Neural crest cell (in vitro differentiated cells): ENCODE data around the gene PI4KA. TPM values are rescaled to one million over a fixed set of nuclear protein-coding genes. Genes with fewer than 3 reads are reported as not detected.

ENCODE experiments used
- DNase-seq: peaks from one replicate; pipeline ENCODE4 v3.0.0; 2021; ENCODE audit warnings: low read depth, mixed read lengths, low spot score
- H3K27ac Mint-ChIP-seq: one replicate; pipeline ENCODE4 v1.8.0; 2021; ENCODE audit warnings: mild to moderate bottlenecking, mixed read lengths; ENCODE audit not compliant: unreplicated experiment
- H3K27me3 Mint-ChIP-seq: 2 replicates; pipeline ENCODE4 v1.8.0; 2021; ENCODE audit warnings: low read depth, mild to moderate bottlenecking, mixed read lengths
- H3K36me3 Mint-ChIP-seq: 2 replicates; pipeline ENCODE4 v1.8.0; 2021; ENCODE audit warnings: low read depth, mild to moderate bottlenecking, mixed read lengths
- H3K4me1 Mint-ChIP-seq: 2 replicates; pipeline ENCODE4 v1.8.0; 2021; ENCODE audit warnings: mixed read lengths
- H3K4me3 Mint-ChIP-seq: one replicate; pipeline ENCODE4 v1.8.0; 2021; ENCODE audit warnings: mild to moderate bottlenecking, mixed read lengths
- H3K9me3 Mint-ChIP-seq: 2 replicates; pipeline ENCODE4 v1.8.0; 2021; ENCODE audit warnings: mixed read lengths
- total RNA-seq: library from RNA; stranded (reverse); gene quantifications from 2 replicates; pipeline ENCODE4 v1.2.1, GENCODE V29; 2021
- TF ChIP-seq, protein P1 (sequence below): fragments of 200-600 bp; sonication (generic); conservative IDR thresholded peaks from 2 replicates; pipeline ENCODE4 v1.5.0; 2021; ENCODE audit warnings: antibody characterized with exemption, mild to moderate bottlenecking

Gene PI4KA
- total RNA-seq, 1 donor from 2014 or later: 85.8 TPM

- H3K27ac Mint-ChIP-seq: peak overlapping the region; percentile 62
Measured at GRCh38 chr22:20750461-20751184, 108.0 kb downstream of the PI4KA start.

GRCh38 chr22:20749453-20749852 lies 109.2 kb downstream of the PI4KA start:
- Mint-ChIP-seq H3K27me3 (no peaks in the 10 kb centered on the region), H3K36me3 (no peaks in the 10 kb centered on the region), H3K4me3 (no peak overlapping the region), H3K27ac (peak overlapping the region; percentile 32), H3K4me1 (peaks cover 7% of the 10 kb centered on the region), H3K9me3 (no peaks in the 10 kb centered on the region)
- TF ChIP-seq, protein P1, sequence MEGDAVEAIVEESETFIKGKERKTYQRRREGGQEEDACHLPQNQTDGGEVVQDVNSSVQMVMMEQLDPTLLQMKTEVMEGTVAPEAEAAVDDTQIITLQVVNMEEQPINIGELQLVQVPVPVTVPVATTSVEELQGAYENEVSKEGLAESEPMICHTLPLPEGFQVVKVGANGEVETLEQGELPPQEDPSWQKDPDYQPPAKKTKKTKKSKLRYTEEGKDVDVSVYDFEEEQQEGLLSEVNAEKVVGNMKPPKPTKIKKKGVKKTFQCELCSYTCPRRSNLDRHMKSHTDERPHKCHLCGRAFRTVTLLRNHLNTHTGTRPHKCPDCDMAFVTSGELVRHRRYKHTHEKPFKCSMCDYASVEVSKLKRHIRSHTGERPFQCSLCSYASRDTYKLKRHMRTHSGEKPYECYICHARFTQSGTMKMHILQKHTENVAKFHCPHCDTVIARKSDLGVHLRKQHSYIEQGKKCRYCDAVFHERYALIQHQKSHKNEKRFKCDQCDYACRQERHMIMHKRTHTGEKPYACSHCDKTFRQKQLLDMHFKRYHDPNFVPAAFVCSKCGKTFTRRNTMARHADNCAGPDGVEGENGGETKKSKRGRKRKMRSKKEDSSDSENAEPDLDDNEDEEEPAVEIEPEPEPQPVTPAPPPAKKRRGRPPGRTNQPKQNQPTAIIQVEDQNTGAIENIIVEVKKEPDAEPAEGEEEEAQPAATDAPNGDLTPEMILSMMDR: no peak
- DNase-seq: no peak

More at GRCh38 chr22:20750461-20751184, 108.0 kb downstream of the PI4KA start:
- Mint-ChIP-seq H3K4me3 (no peak overlapping the region), H3K4me1 (peaks cover 7% of the 10 kb centered on the region), H3K27me3 (no peaks in the 10 kb centered on the region), H3K36me3 (no peaks in the 10 kb centered on the region), H3K9me3 (no peaks in the 10 kb centered on the region)
- TF ChIP-seq, protein P1: no peak
- DNase-seq: no peak

DNA sequence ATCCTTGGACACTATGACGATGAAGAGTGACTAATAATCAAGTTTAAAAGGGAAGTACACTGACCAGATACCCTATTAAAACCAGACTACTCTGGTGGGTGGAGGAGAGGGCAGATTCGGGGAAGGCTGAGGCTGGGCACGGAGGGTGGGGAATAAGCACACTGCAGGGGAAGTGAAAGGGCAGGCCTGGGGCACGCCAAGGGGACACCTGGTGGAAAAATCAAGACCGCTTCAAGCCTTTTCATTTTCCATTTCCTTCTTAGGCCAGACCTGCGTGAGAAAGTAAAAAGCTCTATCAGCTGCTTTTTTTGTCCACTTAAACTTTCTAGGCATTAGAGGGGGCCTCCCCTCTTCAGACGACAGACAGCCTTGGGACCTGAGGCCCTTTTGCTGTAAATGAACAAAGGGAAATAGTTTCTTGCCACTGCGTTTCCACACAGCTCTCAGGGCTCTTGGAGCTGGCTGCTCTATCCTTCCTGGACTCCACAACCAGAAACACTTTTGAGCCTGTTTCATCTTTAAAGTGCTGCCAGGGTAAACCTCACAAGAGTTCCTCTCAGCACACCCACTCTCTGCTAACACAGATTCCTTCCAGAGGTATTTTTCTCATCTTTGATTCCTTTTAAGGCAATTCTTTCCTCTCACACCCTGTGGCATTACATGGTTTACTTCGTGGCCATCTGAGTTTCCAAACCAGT lies 109.7 kb downstream of the PI4KA start:
- Mint-ChIP-seq H3K27ac (peak overlapping the region; percentile 51), H3K4me1 (peaks cover 7% of the 10 kb centered on the region), H3K9me3 (no peaks in the 10 kb centered on the region), H3K4me3 (no peak overlapping the region), H3K27me3 (no peaks in the 10 kb centered on the region), H3K36me3 (no peaks in the 10 kb centered on the region)
- TF ChIP-seq, protein P1: no peak
- no peak for DNase-seq

DNA sequence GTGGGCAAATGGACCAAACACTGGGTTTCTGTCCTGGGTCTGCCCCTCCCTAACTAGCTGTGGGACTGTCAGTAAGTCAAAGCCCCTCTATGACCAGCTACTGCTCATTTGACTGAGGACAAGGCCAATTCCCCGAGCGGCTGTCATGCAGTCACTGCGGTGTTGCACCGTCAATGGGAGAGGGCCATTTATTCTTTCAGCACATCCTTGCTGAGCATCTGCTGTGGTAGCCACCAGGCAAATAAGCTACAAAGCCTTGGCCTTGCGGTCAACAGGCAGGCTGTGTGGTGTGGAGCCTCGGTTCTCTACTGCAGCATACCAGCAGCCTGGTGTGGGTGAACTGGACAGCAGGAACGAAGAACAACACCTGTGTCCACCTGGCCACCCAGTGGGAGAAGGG lies 110.5 kb downstream of the PI4KA start:
- no peak for DNase-seq
- Mint-ChIP-seq H3K27ac (no peak overlapping the region), H3K4me3 (no peak overlapping the region), H3K9me3 (no peaks in the 10 kb centered on the region), H3K36me3 (no peaks in the 10 kb centered on the region), H3K4me1 (peaks cover 7% of the 10 kb centered on the region), H3K27me3 (no peaks in the 10 kb centered on the region)
- TF ChIP-seq, protein P1: no peak

DNA sequence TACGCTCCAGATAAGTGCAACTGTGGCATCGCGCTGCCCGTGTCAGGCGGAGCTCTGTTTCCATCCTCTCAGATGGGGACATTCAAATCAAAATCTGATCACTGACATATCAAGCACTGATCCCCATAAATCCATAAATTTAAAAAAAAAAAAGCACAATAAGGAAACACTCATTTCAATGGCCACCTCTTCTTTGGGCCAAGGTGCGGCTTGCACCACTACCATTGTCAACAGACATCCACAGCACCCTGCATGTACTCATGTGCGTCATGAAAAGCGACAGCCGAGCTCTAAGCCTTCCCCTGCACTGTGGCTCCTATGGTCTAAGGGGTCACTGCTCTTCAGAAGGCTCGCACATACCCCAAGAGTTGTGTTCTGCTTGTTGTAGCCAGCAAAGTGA lies 111.4 kb downstream of the PI4KA start:
- Mint-ChIP-seq H3K4me3 (no peak overlapping the region), H3K9me3 (no peaks in the 10 kb centered on the region), H3K27ac (no peak overlapping the region), H3K27me3 (no peaks in the 10 kb centered on the region), H3K4me1 (peaks cover 7% of the 10 kb centered on the region), H3K36me3 (peaks cover 3% of the 10 kb centered on the region)
- TF ChIP-seq, protein P1: no peak
- DNase-seq: no peak
